ENCODE measurements around the gene CD40. TPM values are rescaled to one million over a fixed set of nuclear protein-coding genes. Genes with fewer than 3 reads are reported as not detected.

Gene CD40
- total RNA-seq, 4 donors from 2014 or later = 7.2 to 13.0 (median 8.2) TPM

GRCh38 chr20:46158476-46158987 lies 40.4 kb downstream of the CD40 start:
- Histone ChIP-seq H3K27ac (no peak overlapping the region), H3K4me3 (no peak overlapping the region), H3K36me3 (no peaks in the 10 kb centered on the region), H3K27me3 (peaks cover 2 to 7% (median 5%) of the 10 kb centered on the region in 3 donors), H3K4me1 (no peaks in the 10 kb centered on the region), H3K9me3 (no peaks in the 10 kb centered on the region)
- in situ Hi-C loops (cut with MboI; ENCODE audit: low sequenced_read_pairs in 4 of 4) (no loop called here), intact Hi-C loops (cut with DNase I; ENCODE audit: low total_unique reads) (no loop called here)
- no peak for DNase-seq
- no peak for ATAC-seq
- TF ChIP-seq POLR2A (IDR thresholded peaks at IDR 0.05) = no peak
- no peak for TF ChIP-seq CTCF (IDR thresholded peaks at IDR 0.05 in 4 of 5, conservative IDR thresholded peaks at IDR 0.05 in 1 of 5)

- in situ Hi-C loops (cut with MboI; ENCODE audit: low sequenced_read_pairs in 4 of 4) = no loop called here
- TF ChIP-seq POLR2A (IDR thresholded peaks at IDR 0.05) = no peak
- no peak for TF ChIP-seq CTCF (IDR thresholded peaks at IDR 0.05 in 4 of 5, conservative IDR thresholded peaks at IDR 0.05 in 1 of 5)
- Histone ChIP-seq H3K27me3 (peaks cover 3 to 8% (median 4%) of the 10 kb centered on the region in 3 donors), H3K36me3 (no peaks in the 10 kb centered on the region), H3K4me1 (no peaks in the 10 kb centered on the region), H3K9me3 (no peaks in the 10 kb centered on the region), H3K4me3 (no peak overlapping the region), H3K27ac (no peak overlapping the region)
- DNase-seq = no peak
- intact Hi-C loops (cut with DNase I; ENCODE audit: low total_unique reads) = no loop called here
- no peak for ATAC-seq
Measured at GRCh38 chr20:46159101-46159897, 41.2 kb downstream of the CD40 start.

GRCh38 chr20:46160661-46161060 lies 42.5 kb downstream of the CD40 start:
- Histone ChIP-seq H3K27me3 (peaks cover 3 to 8% (median 4%) of the 10 kb centered on the region in 3 donors), H3K9me3 (no peaks in the 10 kb centered on the region), H3K4me1 (no peaks in the 10 kb centered on the region), H3K4me3 (no peak overlapping the region), H3K36me3 (no peaks in the 10 kb centered on the region), H3K27ac (no peak overlapping the region)
- intact Hi-C loops (cut with DNase I; ENCODE audit: low total_unique reads) = no loop called here
- ATAC-seq (no peak), DNase-seq (no peak)
- no peak for TF ChIP-seq POLR2A (IDR thresholded peaks at IDR 0.05)
- TF ChIP-seq CTCF (IDR thresholded peaks at IDR 0.05 in 4 of 5, conservative IDR thresholded peaks at IDR 0.05 in 1 of 5) = no peak
- in situ Hi-C loops (cut with MboI; ENCODE audit: low sequenced_read_pairs in 4 of 4) = no loop called here

- H3K4me1 ChIP-seq = no peaks in the 10 kb centered on the region
- no peaks in the 10 kb centered on the region for H3K36me3 ChIP-seq
- no peak overlapping the region for H3K27ac ChIP-seq
- ATAC-seq = no peak
- in situ Hi-C loops (cut with MboI; ENCODE audit: low sequenced_read_pairs in 4 of 4) = no loop called here
- TF ChIP-seq CTCF (IDR thresholded peaks at IDR 0.05 in 4 of 5, conservative IDR thresholded peaks at IDR 0.05 in 1 of 5) (no peak), POLR2A (IDR thresholded peaks at IDR 0.05) (no peak)
- peaks cover 3 to 8% (median 4%) of the 10 kb centered on the region in 3 donors for H3K27me3 ChIP-seq
- DNase-seq = no peak
- H3K9me3 ChIP-seq = no peaks in the 10 kb centered on the region
- no peak overlapping the region for H3K4me3 ChIP-seq
- intact Hi-C loops (cut with DNase I; ENCODE audit: low total_unique reads) = no loop called here
Measured at GRCh38 chr20:46161921-46162320, 43.8 kb downstream of the CD40 start.

All from gastrocnemius medialis (tissue), 4 donors.